ENCODE results near the gene SCN1A.
"Not testable (repeated sequence)": the region's sequence is repeated elsewhere in the genome, so short reads cannot be mapped to it uniquely, and the experiment has no call there.

Gene SCN1A

DNA sequence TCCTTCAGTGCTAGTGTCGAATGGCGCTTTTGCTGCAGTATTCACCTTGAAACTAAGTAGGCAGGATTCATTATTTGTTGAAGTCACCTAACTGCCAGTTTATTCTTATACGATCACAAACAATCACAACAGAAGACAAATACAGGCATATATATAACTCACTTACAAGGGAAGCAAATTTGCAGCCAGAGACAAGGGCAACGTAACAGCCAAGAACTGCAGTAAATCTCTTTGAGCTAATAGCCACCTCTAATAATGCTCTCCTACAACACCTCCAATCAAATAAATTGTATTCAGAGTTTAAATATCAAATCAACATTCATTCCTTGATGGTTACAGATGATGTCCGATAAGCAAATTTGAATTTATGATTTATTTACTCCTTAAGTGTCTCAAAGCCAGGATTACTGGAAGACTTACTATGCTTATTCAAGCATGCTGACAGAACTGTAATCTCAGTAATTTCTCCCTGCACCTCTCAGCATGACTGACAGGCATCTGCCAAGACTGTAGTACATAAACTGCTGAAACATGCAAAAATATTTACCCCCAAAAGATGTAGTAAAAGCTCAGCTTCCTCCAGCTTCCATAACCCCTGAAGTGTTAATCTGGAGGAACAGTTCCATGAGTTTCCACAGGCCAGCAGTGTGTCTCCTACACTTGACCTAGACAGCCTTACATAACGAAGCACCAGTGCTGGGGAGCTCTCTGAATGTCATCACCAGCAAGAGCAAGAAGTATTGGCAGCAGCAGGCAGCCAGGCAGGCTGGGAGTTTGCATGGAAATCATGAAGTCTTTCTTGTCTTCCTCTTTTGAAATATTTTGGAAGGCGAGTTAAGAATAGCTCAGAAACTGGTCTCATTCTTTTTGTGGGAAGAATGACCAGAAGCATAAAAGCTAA, 20.9 kb upstream of the SCN1A start:
- in situ Hi-C loops (cut with HindIII; ENCODE audit: low pct_unique_long_range_greater_than_20kb, low sequenced_read_pairs), result no loop called here
- no peak for DNase-seq (ENCODE audit: low read depth in 1 of 2, low spot score in 1 of 2)
- no peak for TF ChIP-seq JUND (IDR thresholded peaks at IDR 0.05; ENCODE audit: low read depth)

DNA sequence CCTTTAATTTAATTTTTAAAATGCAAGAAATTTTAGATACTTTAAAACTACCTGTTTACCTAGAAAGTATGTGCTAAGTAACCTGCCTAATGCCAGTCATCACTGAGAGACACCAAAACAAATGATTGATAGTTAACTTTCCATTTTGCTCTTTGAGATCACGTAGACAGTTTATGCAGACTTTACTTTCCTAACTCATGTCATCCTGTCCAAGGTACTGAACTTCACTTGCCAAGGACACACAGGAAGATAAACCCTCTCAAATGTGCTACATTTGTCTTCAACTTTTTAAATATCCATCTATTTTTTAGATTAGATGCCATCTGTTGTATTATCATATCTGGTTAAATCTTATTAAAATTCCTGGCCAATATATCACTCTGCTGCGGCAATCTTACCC, 20.1 kb upstream of the SCN1A start:
- no peak for TF ChIP-seq JUND (IDR thresholded peaks at IDR 0.05; ENCODE audit: low read depth)
- DNase-seq (ENCODE audit: low read depth in 1 of 2, low spot score in 1 of 2), result peak in 1 of 2 experiments; percentile 15
- in situ Hi-C loops (cut with HindIII; ENCODE audit: low pct_unique_long_range_greater_than_20kb, low sequenced_read_pairs), result no loop called here

DNA sequence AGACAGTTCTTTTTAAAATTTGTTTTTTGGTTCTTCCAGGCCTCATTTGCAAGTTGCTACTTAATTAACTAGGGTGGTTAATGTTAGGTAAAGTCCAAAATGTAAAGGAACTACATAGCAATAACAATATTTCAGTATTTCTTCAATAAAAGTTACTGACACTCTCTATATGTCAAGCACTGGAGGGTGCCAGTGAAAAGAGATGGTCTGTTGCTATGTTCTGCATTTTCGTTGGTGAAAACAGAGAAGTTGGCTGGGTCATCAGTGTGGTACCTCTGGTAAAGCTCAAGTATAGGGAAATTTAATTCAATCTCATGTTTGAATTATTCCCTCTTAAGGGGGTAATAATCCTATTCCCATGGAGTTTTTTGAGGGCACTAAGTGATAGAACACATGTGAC, 16.3 kb upstream of the SCN1A start:
- no peak for TF ChIP-seq JUND (IDR thresholded peaks at IDR 0.05; ENCODE audit: low read depth)
- DNase-seq (ENCODE audit: low read depth in 1 of 2, low spot score in 1 of 2), result no peak
- in situ Hi-C loops (cut with HindIII; ENCODE audit: low pct_unique_long_range_greater_than_20kb, low sequenced_read_pairs), result no loop called here

DNA sequence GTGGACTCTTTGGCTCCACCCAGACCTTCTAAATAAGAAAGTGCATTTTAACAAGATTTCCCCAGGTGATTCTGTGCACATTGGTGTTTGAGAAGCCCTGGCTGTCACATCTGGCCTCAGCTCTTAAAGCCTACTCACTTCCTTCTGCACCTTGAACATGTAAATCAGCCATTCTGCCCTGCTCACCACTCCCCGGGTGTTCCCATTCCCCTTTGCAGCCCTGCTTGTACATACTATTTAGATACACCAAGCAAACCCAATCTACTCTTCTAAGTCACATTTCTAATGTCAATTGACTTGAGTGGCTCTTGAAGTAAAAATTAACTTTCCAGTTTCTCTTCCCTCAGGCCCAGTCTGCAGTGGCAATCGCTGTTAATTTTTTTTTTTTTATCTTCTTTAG, 13.1 kb upstream of the SCN1A start:
- no peak for TF ChIP-seq JUND (IDR thresholded peaks at IDR 0.05; ENCODE audit: low read depth)

DNA sequence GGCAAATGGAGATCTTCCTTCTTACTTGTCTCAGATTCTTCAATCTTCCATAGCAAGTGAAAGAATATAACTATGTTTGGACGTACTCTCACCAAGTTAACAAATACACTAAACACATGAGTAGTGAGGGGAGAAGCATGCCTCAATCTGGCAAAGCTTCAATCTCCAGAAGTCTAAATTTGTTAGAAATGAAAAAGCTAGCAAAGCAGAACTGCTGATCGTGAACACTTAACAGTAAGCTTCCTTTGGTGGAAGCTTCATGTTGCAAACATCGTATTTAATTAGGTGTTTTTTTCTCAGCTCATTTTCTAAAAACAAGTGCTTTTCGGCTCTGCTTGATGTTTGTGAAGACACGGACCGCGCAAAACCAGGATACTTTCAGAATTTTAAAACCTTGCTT, 12.7 kb upstream of the SCN1A start:
- in situ Hi-C loops (cut with HindIII; ENCODE audit: low pct_unique_long_range_greater_than_20kb, low sequenced_read_pairs), result no loop called here
- DNase-seq (ENCODE audit: low read depth in 1 of 2, low spot score in 1 of 2), result no peak
- no peak for TF ChIP-seq JUND (IDR thresholded peaks at IDR 0.05; ENCODE audit: low read depth)

More for the DNA sequence above, 13.1 kb upstream of the SCN1A start:
- in situ Hi-C loops (cut with HindIII; ENCODE audit: low pct_unique_long_range_greater_than_20kb, low sequenced_read_pairs), result no loop called here
- DNase-seq (ENCODE audit: low read depth in 1 of 2, low spot score in 1 of 2), result no peak

DNA sequence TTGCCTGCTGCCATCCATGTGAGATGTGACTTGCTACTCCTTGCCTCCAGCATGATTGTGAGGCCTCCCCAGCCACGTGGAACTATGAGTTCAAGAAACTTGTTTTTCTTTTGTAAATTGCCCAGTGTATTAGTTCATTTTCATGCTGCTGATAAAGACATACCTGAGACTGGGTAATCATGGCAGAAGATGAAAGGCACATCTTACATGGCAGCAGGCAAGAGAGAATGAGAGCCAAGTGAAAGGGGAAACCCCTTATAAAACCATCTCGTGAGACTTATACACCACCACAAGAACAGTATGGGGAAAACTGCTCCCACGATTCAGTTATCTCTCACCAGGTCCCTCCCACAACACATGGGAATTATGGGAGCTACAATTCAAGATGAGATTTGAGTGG, 11.7 kb upstream of the SCN1A start:
- DNase-seq (ENCODE audit: low read depth in 1 of 2, low spot score in 1 of 2); in situ Hi-C loops (cut with HindIII; ENCODE audit: low pct_unique_long_range_greater_than_20kb, low sequenced_read_pairs): not testable (repeated sequence)

DNA sequence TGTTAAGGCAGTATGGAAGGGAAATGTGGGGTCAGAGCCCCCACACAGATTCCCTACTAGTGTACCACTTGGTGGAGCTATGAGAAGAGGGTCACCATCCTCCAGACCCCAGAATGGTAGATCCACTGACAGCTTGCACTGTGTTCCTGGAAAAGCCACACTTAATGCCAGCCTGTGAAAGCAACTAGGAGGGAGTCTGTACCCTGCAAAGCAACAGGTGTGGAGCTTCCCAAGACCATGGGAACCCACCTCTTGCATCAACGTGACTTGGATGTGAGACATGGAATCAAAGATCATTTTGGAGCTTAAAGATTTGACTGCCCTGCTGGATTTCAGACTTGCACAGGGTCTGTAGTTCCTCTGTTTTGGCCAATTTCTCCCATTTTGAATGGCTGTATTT, 10.8 kb upstream of the SCN1A start:
- in situ Hi-C loops (cut with HindIII; ENCODE audit: low pct_unique_long_range_greater_than_20kb, low sequenced_read_pairs), result no loop called here
- DNase-seq (ENCODE audit: low read depth in 1 of 2, low spot score in 1 of 2), result no peak
- TF ChIP-seq JUND (IDR thresholded peaks at IDR 0.05; ENCODE audit: low read depth), result no peak

DNA sequence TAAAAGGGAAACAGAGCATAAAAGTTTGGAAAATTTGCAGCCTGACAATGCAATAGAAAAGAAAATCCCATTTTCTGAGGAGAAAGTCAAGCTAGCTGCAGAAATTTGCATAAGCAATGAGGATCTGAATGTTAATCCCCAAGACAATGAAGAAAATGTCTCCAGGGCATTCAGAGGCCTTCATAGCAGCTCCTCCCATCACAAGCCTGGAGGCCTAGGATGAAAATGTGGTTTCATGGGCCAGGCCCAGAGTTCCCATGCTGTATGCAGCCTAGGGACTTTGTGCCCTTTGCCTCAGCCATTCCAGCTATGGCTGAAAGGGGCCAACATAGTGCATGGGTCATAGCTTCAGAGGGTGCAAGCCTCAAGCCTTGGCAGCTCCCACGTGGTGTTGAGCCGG, 10.3 kb upstream of the SCN1A start:
- DNase-seq (ENCODE audit: low read depth in 1 of 2, low spot score in 1 of 2), result no peak
- no peak for TF ChIP-seq JUND (IDR thresholded peaks at IDR 0.05; ENCODE audit: low read depth)
- in situ Hi-C loops (cut with HindIII; ENCODE audit: low pct_unique_long_range_greater_than_20kb, low sequenced_read_pairs), result no loop called here

DNA sequence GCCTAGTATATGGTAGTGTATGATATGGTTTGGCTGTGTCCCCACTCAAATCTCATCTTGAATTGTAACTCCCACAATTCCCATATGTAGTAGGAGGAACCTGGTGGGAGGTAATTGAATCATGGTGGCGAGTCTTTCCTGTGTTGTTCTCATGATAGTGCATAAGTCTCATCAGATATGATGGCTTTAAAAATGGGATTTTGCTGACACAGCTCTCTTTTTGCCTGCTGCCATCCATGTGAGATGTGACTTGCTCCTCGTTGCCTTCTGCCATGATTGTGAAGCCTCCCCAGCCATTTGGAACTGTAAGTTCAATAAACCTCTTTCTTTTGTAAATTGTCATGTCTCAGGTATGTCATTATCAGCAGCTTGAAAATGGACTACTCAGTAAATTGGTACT, 9.5 kb upstream of the SCN1A start:
- no peak for TF ChIP-seq JUND (IDR thresholded peaks at IDR 0.05; ENCODE audit: low read depth)
- DNase-seq (ENCODE audit: low read depth in 1 of 2, low spot score in 1 of 2), result no peak
- in situ Hi-C loops (cut with HindIII; ENCODE audit: low pct_unique_long_range_greater_than_20kb, low sequenced_read_pairs), result no loop called here

DNA sequence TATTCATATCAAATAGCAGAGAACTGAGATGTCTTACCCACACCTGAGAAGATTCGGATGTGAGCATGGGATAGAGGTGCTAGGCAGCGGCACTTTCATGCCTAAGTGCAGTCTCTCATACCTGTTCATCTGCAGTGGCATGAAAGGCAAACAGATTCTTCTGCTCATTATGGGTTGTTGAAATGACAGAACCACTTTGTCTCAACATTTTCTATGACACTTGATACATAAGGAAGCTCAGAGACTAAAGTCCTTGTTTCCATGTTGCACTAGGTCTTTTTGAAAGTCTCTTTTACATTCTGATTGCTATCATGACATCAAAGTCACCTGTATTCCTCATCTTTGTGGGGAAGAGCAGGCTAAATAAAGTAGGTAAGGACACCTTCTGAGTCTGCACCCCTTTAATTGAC, 8.0 kb upstream of the SCN1A start:
- no peak for DNase-seq (ENCODE audit: low read depth in 1 of 2, low spot score in 1 of 2)
- in situ Hi-C loops (cut with HindIII; ENCODE audit: low pct_unique_long_range_greater_than_20kb, low sequenced_read_pairs), result no loop called here
- TF ChIP-seq JUND (IDR thresholded peaks at IDR 0.05; ENCODE audit: low read depth), result no peak

DNA sequence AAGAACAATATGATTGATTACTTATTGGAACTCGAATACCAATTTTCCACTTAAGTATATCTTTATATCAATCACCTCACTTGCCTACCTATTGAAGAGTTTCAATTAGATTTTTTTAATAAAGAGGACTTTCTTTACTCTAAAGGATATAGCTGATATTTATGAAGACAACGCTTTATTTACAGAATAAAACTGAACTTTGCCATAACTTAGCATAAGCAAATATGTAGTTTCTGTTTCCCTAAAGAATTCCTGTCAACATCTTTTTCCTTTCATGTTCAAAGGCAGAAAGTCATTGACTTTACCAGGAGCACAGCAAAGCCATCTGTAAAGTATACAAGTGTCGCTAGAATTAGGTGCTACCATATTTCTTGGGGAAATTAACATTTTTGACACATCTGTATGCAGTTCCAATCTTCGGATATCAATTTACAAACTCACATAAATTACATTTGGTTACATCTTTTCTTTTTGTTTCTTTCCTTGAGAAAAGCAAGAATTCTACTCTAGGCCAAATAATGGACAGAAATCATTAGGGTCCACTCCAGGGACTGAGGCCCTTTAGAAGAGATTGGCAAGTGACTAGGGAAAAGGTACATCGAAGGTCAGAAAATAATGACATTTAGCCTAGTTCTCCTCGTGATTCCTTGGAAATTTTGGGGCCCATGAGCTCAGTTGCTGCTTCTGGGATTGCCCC, 7.5 kb upstream of the SCN1A start:
- no peak for DNase-seq (ENCODE audit: low read depth in 1 of 2, low spot score in 1 of 2)
- no peak for TF ChIP-seq JUND (IDR thresholded peaks at IDR 0.05; ENCODE audit: low read depth)
- in situ Hi-C loops (cut with HindIII; ENCODE audit: low pct_unique_long_range_greater_than_20kb, low sequenced_read_pairs), result no loop called here

DNA sequence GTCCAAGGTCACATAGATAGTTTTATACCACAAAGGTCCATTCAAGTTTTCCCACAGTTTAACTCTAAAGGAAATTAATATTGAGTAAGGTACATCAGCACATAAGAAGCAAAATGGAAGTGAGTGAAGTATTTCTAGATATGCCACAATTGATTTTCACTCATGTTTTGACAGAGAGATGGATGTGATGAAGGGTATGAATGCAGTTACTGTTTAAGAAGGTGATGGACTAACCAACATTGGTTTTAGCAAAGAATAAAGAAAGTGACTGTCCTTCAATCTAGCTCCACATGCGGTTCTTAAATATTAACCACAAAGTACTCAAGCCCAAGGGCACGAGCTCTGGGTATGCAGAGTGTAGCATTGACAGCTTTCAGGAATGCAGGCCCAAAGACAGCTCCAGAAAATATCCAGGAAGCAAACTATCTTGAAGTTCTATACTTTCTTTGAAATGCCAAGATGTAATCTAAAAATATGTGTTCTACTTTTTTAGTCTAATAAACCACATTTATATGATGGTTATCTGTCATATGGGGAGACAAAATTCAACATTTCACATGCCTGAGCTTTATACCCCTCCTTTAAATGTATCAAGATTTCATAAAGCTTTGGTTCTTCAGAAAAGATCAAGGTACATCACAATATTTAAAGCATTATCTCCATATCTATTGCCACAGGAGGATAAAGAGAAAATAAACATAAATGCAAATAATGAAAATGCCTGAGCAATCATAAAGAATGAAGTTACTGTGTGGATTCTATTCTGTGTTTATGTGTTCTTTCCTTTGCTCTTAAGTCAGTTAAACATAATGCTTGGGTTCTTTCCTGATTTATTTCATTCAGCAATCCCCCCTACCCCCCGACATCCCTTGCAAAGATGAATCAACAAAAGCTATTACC, 6.7 kb upstream of the SCN1A start:
- peak in 1 of 2 experiments; percentile 75 for DNase-seq (ENCODE audit: low read depth in 1 of 2, low spot score in 1 of 2)
- in situ Hi-C loops (cut with HindIII; ENCODE audit: low pct_unique_long_range_greater_than_20kb, low sequenced_read_pairs), result no loop called here
- TF ChIP-seq JUND (IDR thresholded peaks at IDR 0.05; ENCODE audit: low read depth), result no peak; the same call in 1 of the 2 replicates
